Measurements from ENCODE around the gene SIRT2.

GRCh38 chr19:38844093-38844686, 55.2 kb downstream of the SIRT2 start:
- TF ChIP-seq CTCF (conservative IDR thresholded peaks at IDR 0.05; ENCODE audit: low read length) (no peak), EZH2phosphoT487 (IDR thresholded peaks at IDR 0.05; ENCODE audit: borderline replicate concordance) (no peak)

Measured in Loucy (cell line).